Vagina (tissue), 2 donors: ENCODE data around the gene UTS2R.

Source experiments
- CTCF ChIP-seq, 3 experiments: fragments of 450-650 bp in 2 of 3; fragments of 200-600 bp in 1 of 3; sonication (generic) in 1 of 3; IDR thresholded peaks; one replicate each; pipeline ENCODE4 v1.5.1; 2017 to 2019; ENCODE audit warnings: antibody characterized with exemption in 3 of 3, mild to moderate bottlenecking in 2 of 3, moderate library complexity in 2 of 3
- POLR2AphosphoS5 ChIP-seq, 2 donors: sonication (generic); formaldehyde crosslinking; IDR thresholded peaks; one replicate each; pipeline ENCODE4 v1.9.0; 2017; ENCODE audit warnings: antibody characterized with exemption in 2 of 2, mild to moderate bottlenecking in 2 of 2, low read depth in 1 of 2; ENCODE audit not compliant: insufficient read depth in 1 of 2

DNA sequence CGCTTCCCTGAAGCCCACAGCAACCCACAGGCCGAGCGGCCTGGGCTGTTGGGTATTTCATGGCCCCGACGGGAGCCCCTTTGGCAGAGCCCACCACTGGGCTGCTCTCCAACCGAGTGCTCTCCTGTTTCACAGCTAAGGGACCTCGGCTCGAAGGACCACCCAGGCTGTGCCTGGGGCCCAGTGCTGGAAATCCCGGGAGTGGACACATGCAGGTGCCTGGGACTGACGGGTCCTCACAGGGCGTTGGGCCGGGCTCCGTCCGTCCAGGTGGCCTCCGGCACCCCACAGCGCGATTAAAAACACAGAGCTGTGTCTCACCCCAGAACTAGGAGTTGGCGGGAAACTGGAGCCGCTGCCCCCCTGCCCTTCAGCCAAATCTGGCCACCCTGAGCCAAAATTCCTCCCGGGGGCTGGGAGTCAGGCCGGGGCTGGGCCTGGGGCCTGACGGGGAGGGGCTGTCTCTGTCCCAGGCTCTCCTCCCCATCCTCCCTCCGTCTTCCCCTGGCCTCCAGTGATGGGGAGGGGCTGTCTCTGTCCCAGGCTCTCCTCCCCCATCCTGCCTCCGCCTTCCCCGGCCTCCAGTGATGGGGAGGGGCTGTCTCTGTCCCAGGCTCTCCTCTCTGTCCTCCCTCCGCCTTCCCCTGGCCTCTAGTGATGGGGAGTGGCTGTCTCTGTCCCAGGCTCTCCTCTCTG, 14.1 kb downstream of the UTS2R start:
- TF ChIP-seq CTCF (IDR thresholded peaks at IDR 0.05), result no peak
- no peak for TF ChIP-seq POLR2AphosphoS5 (IDR thresholded peaks at IDR 0.05; ENCODE audit: insufficient read depth in 1 of 2, low read depth in 1 of 2)
